Measurements from ENCODE around the gene ZBTB46.
"Not testable (repeated sequence)": the region's sequence is repeated elsewhere in the genome, so short reads cannot be mapped to it uniquely, and the experiment has no call there.

Gene ZBTB46

GRCh38 chr20:63814891-63815614 is 16.0 kb downstream of the ZBTB46 start:
- DNase-seq (ENCODE audit: low read depth), result no peak

GRCh38 chr20:63811491-63811875 is 19.6 kb downstream of the ZBTB46 start:
- no peak for DNase-seq (ENCODE audit: low read depth)

GRCh38 chr20:63810730-63811490 is 20.2 kb downstream of the ZBTB46 start:
- no peak for DNase-seq (ENCODE audit: low read depth)

- no peak for DNase-seq (ENCODE audit: low read depth)
Observed at GRCh38 chr20:63809856-63810255, 21.2 kb downstream of the ZBTB46 start.

GRCh38 chr20:63808964-63809674 is 21.9 kb downstream of the ZBTB46 start:
- no peak for DNase-seq (ENCODE audit: low read depth)

GRCh38 chr20:63808145-63808724 is 22.8 kb downstream of the ZBTB46 start:
- no peak for DNase-seq (ENCODE audit: low read depth)

- no peak for DNase-seq (ENCODE audit: low read depth)
Observed at GRCh38 chr20:63807654-63808053, 23.4 kb downstream of the ZBTB46 start.

GRCh38 chr20:63804308-63804636 is 26.8 kb downstream of the ZBTB46 start:
- DNase-seq (ENCODE audit: low read depth), result no peak

GRCh38 chr20:63802469-63803240 is 28.4 kb downstream of the ZBTB46 start:
- DNase-seq (ENCODE audit: low read depth), result no peak

- DNase-seq (ENCODE audit: low read depth), result not testable (repeated sequence)
Observed at GRCh38 chr20:63801174-63801573, 29.9 kb downstream of the ZBTB46 start.

GRCh38 chr20:63800411-63800810 is 30.7 kb downstream of the ZBTB46 start:
- DNase-seq (ENCODE audit: low read depth), result not testable (repeated sequence)

- not testable (repeated sequence) for DNase-seq (ENCODE audit: low read depth)
Observed at GRCh38 chr20:63799127-63799526, 31.9 kb downstream of the ZBTB46 start.

GRCh38 chr20:63797175-63797574 is 33.9 kb downstream of the ZBTB46 start:
- DNase-seq (ENCODE audit: low read depth), result not testable (repeated sequence)

GRCh38 chr20:63795178-63795830 is 35.8 kb downstream of the ZBTB46 start:
- no peak for DNase-seq (ENCODE audit: low read depth)

GRCh38 chr20:63794614-63795013 is 36.5 kb downstream of the ZBTB46 start:
- DNase-seq (ENCODE audit: low read depth), result no peak

- DNase-seq (ENCODE audit: low read depth), result no peak
Observed at GRCh38 chr20:63792866-63793265, 38.2 kb downstream of the ZBTB46 start.

- no peak for DNase-seq (ENCODE audit: low read depth)
Observed at GRCh38 chr20:63791497-63792156, 39.4 kb downstream of the ZBTB46 start.

GRCh38 chr20:63790572-63791168 is 40.4 kb downstream of the ZBTB46 start:
- no peak for DNase-seq (ENCODE audit: low read depth)

- no peak for DNase-seq (ENCODE audit: low read depth)
Observed at GRCh38 chr20:63789836-63790571, 41.1 kb downstream of the ZBTB46 start.

GRCh38 chr20:63787749-63788148 is 43.3 kb downstream of the ZBTB46 start:
- DNase-seq (ENCODE audit: low read depth), result no peak
